Neutrophil (primary cell): ENCODE results near the gene HTT.

Experiments used
- H3K27ac ChIP-seq: fragments of 200-600 bp; sonication (generic); 2 replicates; pipeline ENCODE4 v1.5.1; 2016; ENCODE audit warnings: mild to moderate bottlenecking, moderate library complexity
- H3K27me3 ChIP-seq: fragments of 200-600 bp; sonication (generic); 2 replicates; pipeline ENCODE4 v1.6.0; 2016; ENCODE audit warnings: mild to moderate bottlenecking
- H3K36me3 ChIP-seq: fragments of 200-600 bp; sonication (generic); 2 replicates; pipeline ENCODE4 v1.5.1; 2017
- H3K4me1 ChIP-seq, 2 experiments: fragments of 200-600 bp in 1 of 2; sonication (generic) in 1 of 2; 1 replicate in 1 of 2; 2 replicates in 1 of 2; pipeline versions ENCODE4 v1.5.1 to v1.6.1; 2013 to 2016; ENCODE audit warnings: low read depth in 1 of 2, low read length in 1 of 2, mild to moderate bottlenecking in 1 of 2, moderate library complexity in 1 of 2; ENCODE audit not compliant: control insufficient read depth in 1 of 2, insufficient read depth in 1 of 2
- H3K4me3 ChIP-seq, 2 experiments: fragments of 200-600 bp in 1 of 2; sonication (generic) in 1 of 2; 1 replicate in 1 of 2; 2 replicates in 1 of 2; pipeline ENCODE4 v1.5.1; 2013 to 2016; ENCODE audit warnings: low read depth in 1 of 2, low read length in 1 of 2, mild to moderate bottlenecking in 1 of 2, moderate library complexity in 1 of 2
- H3K9me3 ChIP-seq: fragments of 200-600 bp; sonication (generic); 2 replicates; pipeline ENCODE4 v1.5.1; 2016
- TF ChIP-seq, protein P1 (sequence below): fragments of 200-600 bp; sonication (generic); IDR thresholded peaks from 2 replicates; pipeline ENCODE4 v1.5.1; 2016; ENCODE audit warnings: antibody characterized with exemption

The HTT gene

DNA sequence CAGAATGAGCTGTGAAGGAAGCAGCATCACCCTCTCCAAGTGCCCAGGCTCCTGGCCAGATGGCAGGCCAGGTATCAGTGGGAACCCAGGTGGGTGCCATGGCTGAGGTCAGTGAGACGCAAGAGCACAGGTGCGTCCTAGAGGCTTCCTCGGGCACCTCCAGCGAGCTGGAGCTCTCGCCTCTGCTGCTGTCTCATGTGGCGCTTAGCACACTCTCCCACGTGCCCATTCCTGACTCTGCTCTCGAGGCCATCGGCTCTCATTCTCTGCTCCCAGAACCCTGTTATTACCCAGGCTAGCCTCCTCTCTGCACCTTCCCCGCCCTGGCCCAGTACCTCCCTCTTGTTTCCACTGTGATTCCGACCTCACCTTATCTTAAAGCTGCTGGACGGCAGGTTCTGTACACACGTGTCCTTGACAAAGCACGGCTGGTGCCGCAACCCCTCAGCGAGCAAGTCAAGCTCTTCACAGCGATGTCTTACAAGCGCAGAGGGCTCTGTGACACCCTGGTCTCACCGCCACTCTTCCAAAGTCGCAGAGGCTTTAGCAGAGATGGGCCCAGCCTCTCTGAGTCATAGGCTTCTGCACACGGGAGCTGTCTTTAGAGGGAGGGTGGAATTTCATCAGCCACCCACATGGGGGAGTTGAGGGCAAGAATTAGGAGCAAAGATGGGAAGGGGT lies 159.1 kb downstream of the HTT start:
- Histone ChIP-seq H3K27me3 (no peaks in the 10 kb centered on the region), H3K27ac (no peak overlapping the region), H3K9me3 (no peaks in the 10 kb centered on the region), H3K36me3 (peaks cover 100% of the 10 kb centered on the region), H3K4me1 (no peaks in the 10 kb centered on the region), H3K4me3 (no peak overlapping the region)
- TF ChIP-seq, protein P1, sequence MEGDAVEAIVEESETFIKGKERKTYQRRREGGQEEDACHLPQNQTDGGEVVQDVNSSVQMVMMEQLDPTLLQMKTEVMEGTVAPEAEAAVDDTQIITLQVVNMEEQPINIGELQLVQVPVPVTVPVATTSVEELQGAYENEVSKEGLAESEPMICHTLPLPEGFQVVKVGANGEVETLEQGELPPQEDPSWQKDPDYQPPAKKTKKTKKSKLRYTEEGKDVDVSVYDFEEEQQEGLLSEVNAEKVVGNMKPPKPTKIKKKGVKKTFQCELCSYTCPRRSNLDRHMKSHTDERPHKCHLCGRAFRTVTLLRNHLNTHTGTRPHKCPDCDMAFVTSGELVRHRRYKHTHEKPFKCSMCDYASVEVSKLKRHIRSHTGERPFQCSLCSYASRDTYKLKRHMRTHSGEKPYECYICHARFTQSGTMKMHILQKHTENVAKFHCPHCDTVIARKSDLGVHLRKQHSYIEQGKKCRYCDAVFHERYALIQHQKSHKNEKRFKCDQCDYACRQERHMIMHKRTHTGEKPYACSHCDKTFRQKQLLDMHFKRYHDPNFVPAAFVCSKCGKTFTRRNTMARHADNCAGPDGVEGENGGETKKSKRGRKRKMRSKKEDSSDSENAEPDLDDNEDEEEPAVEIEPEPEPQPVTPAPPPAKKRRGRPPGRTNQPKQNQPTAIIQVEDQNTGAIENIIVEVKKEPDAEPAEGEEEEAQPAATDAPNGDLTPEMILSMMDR = no peak

DNA sequence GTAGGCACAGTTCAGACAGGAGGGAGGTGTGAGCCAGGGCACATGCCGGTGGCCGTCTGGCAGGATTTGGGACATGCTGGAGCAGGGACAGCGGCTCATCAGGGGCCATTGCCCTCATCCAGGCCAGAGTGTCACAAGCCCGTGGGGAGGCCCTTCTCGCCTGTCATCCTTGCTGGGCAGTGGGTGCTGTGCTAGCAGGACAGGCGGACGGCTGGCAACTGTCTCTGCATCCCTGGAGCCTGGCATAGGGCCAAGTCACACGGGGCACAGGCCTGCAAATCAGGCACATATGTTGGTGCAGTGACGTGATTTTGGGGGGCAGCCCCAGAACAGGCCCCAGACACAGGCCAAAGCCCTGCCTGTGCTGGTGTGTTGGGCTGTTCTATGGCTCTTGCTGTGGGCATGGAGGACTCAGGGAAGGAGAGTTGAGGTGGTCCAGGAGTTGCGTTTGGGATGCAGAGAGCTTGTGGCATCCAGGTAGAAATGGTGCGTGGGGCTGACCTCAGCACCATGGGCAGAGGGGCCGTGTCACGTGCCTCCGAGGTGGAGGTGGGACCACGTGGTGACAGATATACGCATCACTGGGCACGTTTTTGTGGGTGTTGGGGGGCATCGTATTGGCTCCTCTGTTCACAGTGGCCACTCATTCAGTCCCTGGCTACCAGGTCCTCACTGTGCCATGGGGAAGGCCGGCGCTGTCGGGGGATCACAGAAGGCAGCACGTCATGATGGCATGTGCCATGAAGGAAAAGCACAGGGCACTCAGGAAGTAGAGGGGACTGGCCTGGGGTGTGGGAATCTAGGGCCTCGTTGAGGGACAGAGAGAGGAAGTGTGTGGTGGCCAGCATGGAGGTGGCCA lies 159.9 kb downstream of the HTT start:
- no peaks in the 10 kb centered on the region for H3K27me3 ChIP-seq
- no peaks in the 10 kb centered on the region for H3K9me3 ChIP-seq
- no peak overlapping the region for H3K4me3 ChIP-seq
- TF ChIP-seq, protein P1 = no peak
- no peaks in the 10 kb centered on the region for H3K4me1 ChIP-seq
- no peak overlapping the region for H3K27ac ChIP-seq
- peaks cover 100% of the 10 kb centered on the region for H3K36me3 ChIP-seq

DNA sequence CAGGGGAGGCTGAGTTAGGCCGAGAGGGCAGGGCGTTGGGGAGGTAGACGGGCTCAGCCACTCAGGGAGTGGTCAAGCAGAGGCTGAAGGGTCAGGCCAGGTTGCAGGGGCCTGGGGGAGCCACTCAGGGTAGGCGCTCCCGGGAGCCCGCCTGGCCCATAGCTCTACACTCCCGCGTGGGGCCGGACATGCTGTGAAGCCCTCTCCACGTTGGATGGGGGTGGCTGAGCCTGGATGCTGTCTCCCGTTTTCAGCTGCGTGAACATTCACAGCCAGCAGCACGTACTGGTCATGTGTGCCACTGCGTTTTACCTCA lies 160.5 kb downstream of the HTT start:
- Histone ChIP-seq H3K27me3 (no peaks in the 10 kb centered on the region), H3K4me1 (no peaks in the 10 kb centered on the region), H3K36me3 (peaks cover 100% of the 10 kb centered on the region), H3K4me3 (no peak overlapping the region), H3K9me3 (no peaks in the 10 kb centered on the region), H3K27ac (no peak overlapping the region)
- TF ChIP-seq, protein P1 = no peak

DNA sequence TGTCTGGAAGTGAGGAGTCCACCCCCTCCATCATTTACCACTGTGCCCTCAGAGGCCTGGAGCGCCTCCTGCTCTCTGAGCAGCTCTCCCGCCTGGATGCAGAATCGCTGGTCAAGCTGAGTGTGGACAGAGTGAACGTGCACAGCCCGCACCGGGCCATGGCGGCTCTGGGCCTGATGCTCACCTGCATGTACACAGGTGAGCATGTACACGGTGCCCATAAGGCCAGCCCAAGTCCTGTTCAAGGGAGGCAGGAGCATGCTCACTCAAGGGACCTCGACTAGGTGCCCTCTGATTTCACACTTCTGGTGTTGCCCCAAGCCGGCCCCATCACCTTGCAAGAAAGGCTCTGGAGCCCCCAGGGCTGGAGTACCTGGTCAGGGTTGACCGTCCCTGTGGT lies 161.1 kb downstream of the HTT start:
- no peak overlapping the region for H3K27ac ChIP-seq
- no peak overlapping the region for H3K4me3 ChIP-seq
- TF ChIP-seq, protein P1 = no peak
- no peaks in the 10 kb centered on the region for H3K9me3 ChIP-seq
- H3K27me3 ChIP-seq = no peaks in the 10 kb centered on the region
- H3K36me3 ChIP-seq = peaks cover 100% of the 10 kb centered on the region
- H3K4me1 ChIP-seq = no peaks in the 10 kb centered on the region

DNA sequence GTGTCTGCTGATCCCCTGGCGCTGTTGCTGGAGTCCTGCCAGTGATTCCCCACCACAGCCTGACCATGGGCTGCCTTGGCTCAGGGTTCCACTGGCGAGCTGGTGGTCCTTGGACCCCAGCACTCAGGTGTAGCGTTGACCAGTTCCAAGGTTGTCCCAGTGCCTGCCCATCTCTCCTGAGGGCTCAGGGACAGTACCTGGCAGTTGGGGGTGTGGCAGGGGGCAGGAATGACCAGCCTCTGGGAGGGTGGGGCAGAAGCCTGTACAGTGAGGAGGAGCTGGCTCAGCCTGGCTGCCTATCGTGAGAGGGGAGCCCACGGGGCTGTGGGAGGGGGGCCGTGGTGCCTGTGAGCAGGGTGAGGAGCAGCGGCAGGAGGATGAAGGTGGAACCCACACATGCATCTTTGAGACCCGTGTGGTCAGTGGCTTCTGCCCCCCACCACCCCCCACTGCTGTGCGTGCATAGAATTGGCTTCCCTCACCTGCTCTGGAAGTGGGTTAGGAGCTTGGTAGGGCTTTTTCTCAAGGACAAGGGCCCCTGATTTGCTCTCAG lies 161.9 kb downstream of the HTT start:
- H3K36me3 ChIP-seq = peaks cover 100% of the 10 kb centered on the region

More for the DNA sequence above, 161.9 kb downstream of the HTT start:
- no peaks in the 10 kb centered on the region for H3K27me3 ChIP-seq
- no peak overlapping the region for H3K27ac ChIP-seq
- H3K4me1 ChIP-seq = no peaks in the 10 kb centered on the region
- no peaks in the 10 kb centered on the region for H3K9me3 ChIP-seq
- TF ChIP-seq, protein P1 = no peak
- no peak overlapping the region for H3K4me3 ChIP-seq
